Measurements from ENCODE around the gene SLC45A1.

Gene SLC45A1

DNA sequence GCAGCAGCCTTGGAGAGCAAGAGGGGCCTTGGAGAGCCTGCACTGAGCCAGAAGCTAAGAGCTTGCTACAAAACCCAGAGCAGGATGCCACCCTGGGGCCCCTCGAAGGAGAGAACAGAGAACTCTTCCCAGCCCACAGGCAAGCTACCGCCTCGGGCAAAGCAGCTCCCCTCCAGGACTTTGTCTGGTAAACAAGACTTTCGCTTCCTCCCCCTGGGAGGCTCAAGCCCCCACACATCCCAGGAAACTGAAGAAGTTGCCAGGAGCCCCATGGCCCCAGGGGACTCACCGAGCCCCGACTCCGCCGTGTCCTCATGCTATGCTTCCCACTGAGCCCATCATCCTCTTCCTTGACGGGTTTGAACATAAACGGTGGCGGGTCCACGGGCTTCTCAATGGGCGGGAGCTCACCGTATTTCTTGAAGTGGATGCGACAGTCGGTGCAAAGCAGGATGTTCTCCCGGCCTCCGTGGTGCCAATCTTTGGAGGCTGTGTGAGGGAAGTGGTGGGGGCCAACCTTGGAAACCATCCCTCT, 45.9 kb downstream of the SLC45A1 start:
- Histone ChIP-seq H3K27me3 (ENCODE audit: insufficient read depth, low read length) (no peaks in the 10 kb centered on the region), H3K9ac (ENCODE audit: low read length) (no peak overlapping the region), H2AFZ (ENCODE audit: insufficient read depth, low read length, poor library complexity) (peak overlapping the region; percentile 46), H3K4ac (ENCODE audit: low read depth, low read length) (no peak overlapping the region), H3K23ac (ENCODE audit: low read length) (no peak overlapping the region), H3K4me1 (ENCODE audit: control insufficient read depth in 1 of 2, insufficient read depth in 2 of 2, low read length in 2 of 2) (peaks cover 6 to 23% of the 10 kb centered on the region in 2 experiments), H4K91ac (ENCODE audit: low read depth, low read length) (no peak overlapping the region), H2AK5ac (ENCODE audit: low read length) (no peak overlapping the region), H3K4me3 (ENCODE audit: low read depth, low read length) (no peak overlapping the region), H3K79me1 (ENCODE audit: low read length) (peaks cover 5% of the 10 kb centered on the region), H3K36me3 (ENCODE audit: control insufficient read depth in 1 of 2, insufficient read depth in 2 of 2, low read length in 2 of 2) (peaks cover 64 to 68% of the 10 kb centered on the region in 2 experiments), H3K14ac (ENCODE audit: low read length) (no peak overlapping the region), H2BK5ac (ENCODE audit: low read depth, low read length, poor library complexity) (no peak overlapping the region), H2BK12ac (ENCODE audit: low read length) (no peak overlapping the region), H4K8ac (ENCODE audit: low read depth, low read length) (no peak overlapping the region), H4K12ac (ENCODE audit: low read depth, low read length) (no peak overlapping the region), H2BK120ac (ENCODE audit: insufficient read depth, low read length, poor library complexity) (no peak overlapping the region), H3K4me2 (ENCODE audit: low read length) (no peak overlapping the region), H3K27ac (ENCODE audit: low read depth, low read length) (no peak overlapping the region), H3K9me3 (ENCODE audit: insufficient read depth, low read depth, low read length) (peaks cover 2% of the 10 kb centered on the region), H3K79me2 (ENCODE audit: control insufficient read depth, insufficient read depth, low read length, poor library complexity) (peaks cover 3% of the 10 kb centered on the region), H3K18ac (ENCODE audit: low read length) (no peak overlapping the region)
- no peak for DNase-seq
- WGBS (ENCODE audit: extremely low coverage, insufficient coverage, insufficient read length): no CpG with 5 or more reads among the region's 18 CpGs

DNA sequence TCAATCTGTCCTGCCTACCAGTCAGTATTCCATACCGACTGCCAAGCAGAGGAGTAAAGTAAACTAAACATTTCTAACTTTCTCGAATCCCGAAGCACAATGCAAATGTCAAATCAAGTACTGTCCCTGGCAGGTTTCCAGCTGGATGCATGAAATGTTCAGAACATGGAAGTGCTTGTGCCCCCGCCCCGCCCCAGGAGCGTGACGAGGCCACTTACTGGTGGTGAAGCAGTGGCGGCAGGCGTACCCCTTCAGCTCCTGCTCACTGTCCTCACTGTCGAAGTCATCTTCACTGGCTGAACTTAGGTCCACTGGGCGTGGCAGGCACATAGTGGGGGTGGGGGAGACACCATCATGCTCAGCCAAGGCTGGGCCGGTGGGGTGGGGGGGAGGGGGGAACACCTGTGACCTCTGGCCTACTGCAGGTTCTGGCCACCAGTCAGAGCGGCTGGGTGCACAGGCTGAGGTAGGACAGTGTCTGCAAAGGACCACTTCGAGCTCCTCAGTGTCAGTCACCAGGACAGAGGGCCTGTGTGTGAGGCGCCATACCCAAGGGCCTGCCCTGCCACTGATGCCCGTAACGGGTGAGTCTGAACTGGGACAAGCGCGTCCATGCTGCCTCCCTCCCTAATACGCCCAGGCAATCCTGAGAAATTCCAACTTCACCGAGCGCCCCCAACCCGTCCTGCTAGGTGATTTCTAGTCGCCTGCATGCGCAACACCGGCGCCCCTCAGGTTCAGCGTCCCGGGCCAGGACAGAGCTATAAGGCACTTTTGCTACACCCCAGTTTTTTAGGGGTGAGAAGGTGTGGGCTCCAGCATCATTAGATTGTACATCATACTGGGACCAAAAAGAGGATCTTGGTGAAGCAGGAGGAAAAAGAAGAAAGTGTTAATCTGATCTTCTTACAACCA, 46.9 kb downstream of the SLC45A1 start:
- no CpG with 5 or more reads among the region's 29 CpGs for WGBS (ENCODE audit: extremely low coverage, insufficient coverage, insufficient read length)
- no peak overlapping the region for H4K91ac ChIP-seq (ENCODE audit: low read depth, low read length)
- peaks cover 55 to 58% of the 10 kb centered on the region in 2 experiments for H3K36me3 ChIP-seq (ENCODE audit: control insufficient read depth in 1 of 2, insufficient read depth in 2 of 2, low read length in 2 of 2)
- H3K9me3 ChIP-seq (ENCODE audit: insufficient read depth, low read depth, low read length): peaks cover 2% of the 10 kb centered on the region
- DNase-seq: no peak
- H2AK5ac ChIP-seq (ENCODE audit: low read length): no peak overlapping the region
- H3K23ac ChIP-seq (ENCODE audit: low read length): no peak overlapping the region
- no peak overlapping the region for H3K4me2 ChIP-seq (ENCODE audit: low read length)
- H2AFZ ChIP-seq (ENCODE audit: insufficient read depth, low read length, poor library complexity): peak overlapping the region; percentile 46
- no peak overlapping the region for H3K4me3 ChIP-seq (ENCODE audit: low read depth, low read length)
- no peak overlapping the region for H3K27ac ChIP-seq (ENCODE audit: low read depth, low read length)
- H2BK5ac ChIP-seq (ENCODE audit: low read depth, low read length, poor library complexity): no peak overlapping the region
- H2BK120ac ChIP-seq (ENCODE audit: insufficient read depth, low read length, poor library complexity): no peak overlapping the region
- H4K12ac ChIP-seq (ENCODE audit: low read depth, low read length): no peak overlapping the region
- H3K79me2 ChIP-seq (ENCODE audit: control insufficient read depth, insufficient read depth, low read length, poor library complexity): peaks cover 3% of the 10 kb centered on the region
- peaks cover 6 to 24% of the 10 kb centered on the region in 2 experiments for H3K4me1 ChIP-seq (ENCODE audit: control insufficient read depth in 1 of 2, insufficient read depth in 2 of 2, low read length in 2 of 2)
- no peak overlapping the region for H2BK12ac ChIP-seq (ENCODE audit: low read length)
- H3K9ac ChIP-seq (ENCODE audit: low read length): no peak overlapping the region
- H4K8ac ChIP-seq (ENCODE audit: low read depth, low read length): no peak overlapping the region
- H3K14ac ChIP-seq (ENCODE audit: low read length): no peak overlapping the region
- H3K27me3 ChIP-seq (ENCODE audit: insufficient read depth, low read length): no peaks in the 10 kb centered on the region
- H3K79me1 ChIP-seq (ENCODE audit: low read length): peaks cover 5% of the 10 kb centered on the region
- peak overlapping the region; percentile 16 for H3K18ac ChIP-seq (ENCODE audit: low read length)
- H3K4ac ChIP-seq (ENCODE audit: low read depth, low read length): no peak overlapping the region

DNA sequence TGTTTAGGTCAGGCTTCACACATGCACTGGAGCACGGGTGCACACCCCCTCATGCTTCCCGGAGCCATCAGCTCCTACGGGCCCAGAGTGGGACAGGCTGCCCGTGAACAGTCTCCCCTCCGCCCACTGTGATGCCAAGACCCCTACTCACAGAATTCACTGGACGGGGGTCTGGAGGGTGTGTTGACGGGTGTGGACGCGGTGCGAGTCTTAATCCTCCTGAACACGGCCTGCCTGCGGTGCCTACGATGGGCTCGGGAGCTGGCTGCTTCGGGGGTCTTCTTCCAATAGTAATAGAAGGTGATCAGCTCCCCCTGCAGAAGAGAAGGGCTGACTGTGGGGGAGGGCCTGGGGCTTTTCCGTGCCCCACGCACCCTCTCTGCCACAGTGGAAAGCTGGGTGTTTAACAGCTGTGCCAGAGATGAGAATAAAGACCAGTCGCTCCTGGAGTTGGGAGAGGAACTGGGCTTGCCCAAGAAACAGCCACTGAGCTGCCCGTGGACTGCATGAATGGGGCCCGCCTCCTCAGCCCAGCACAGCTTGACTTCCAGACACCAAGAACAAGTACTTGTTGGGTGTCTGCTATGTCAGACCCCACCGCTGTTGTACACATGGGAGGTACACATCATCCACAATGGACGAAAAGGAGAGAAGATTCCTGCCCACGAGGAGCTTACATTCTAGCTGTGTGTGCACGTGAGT, 47.9 kb downstream of the SLC45A1 start:
- no peak overlapping the region for H3K4me2 ChIP-seq (ENCODE audit: low read length)
- peaks cover 3% of the 10 kb centered on the region for H3K79me2 ChIP-seq (ENCODE audit: control insufficient read depth, insufficient read depth, low read length, poor library complexity)
- H2BK12ac ChIP-seq (ENCODE audit: low read length): no peak overlapping the region
- H3K4me3 ChIP-seq (ENCODE audit: low read depth, low read length): no peak overlapping the region
- H3K18ac ChIP-seq (ENCODE audit: low read length): peak overlapping the region; percentile 44
- no peak overlapping the region for H4K12ac ChIP-seq (ENCODE audit: low read depth, low read length)
- H3K14ac ChIP-seq (ENCODE audit: low read length): no peak overlapping the region
- peaks cover 2% of the 10 kb centered on the region for H3K9me3 ChIP-seq (ENCODE audit: insufficient read depth, low read depth, low read length)
- no peak overlapping the region for H2BK120ac ChIP-seq (ENCODE audit: insufficient read depth, low read length, poor library complexity)
- peaks cover 5% of the 10 kb centered on the region for H3K79me1 ChIP-seq (ENCODE audit: low read length)
- no peak overlapping the region for H2BK5ac ChIP-seq (ENCODE audit: low read depth, low read length, poor library complexity)
- H2AFZ ChIP-seq (ENCODE audit: insufficient read depth, low read length, poor library complexity): no peak overlapping the region
- H4K8ac ChIP-seq (ENCODE audit: low read depth, low read length): no peak overlapping the region
- peaks cover 46 to 54% of the 10 kb centered on the region in 2 experiments for H3K36me3 ChIP-seq (ENCODE audit: control insufficient read depth in 1 of 2, insufficient read depth in 2 of 2, low read length in 2 of 2)
- no peak overlapping the region for H3K27ac ChIP-seq (ENCODE audit: low read depth, low read length)
- no peak overlapping the region for H2AK5ac ChIP-seq (ENCODE audit: low read length)
- H3K4me1 ChIP-seq (ENCODE audit: control insufficient read depth in 1 of 2, insufficient read depth in 2 of 2, low read length in 2 of 2): peaks cover 6 to 24% of the 10 kb centered on the region in 2 experiments
- no CpG with 5 or more reads among the region's 24 CpGs for WGBS (ENCODE audit: extremely low coverage, insufficient coverage, insufficient read length)
- H3K9ac ChIP-seq (ENCODE audit: low read length): no peak overlapping the region
- peak overlapping the region; percentile 19 for H3K4ac ChIP-seq (ENCODE audit: low read depth, low read length)
- H4K91ac ChIP-seq (ENCODE audit: low read depth, low read length): no peak overlapping the region
- no peaks in the 10 kb centered on the region for H3K27me3 ChIP-seq (ENCODE audit: insufficient read depth, low read length)
- H3K23ac ChIP-seq (ENCODE audit: low read length): no peak overlapping the region
- DNase-seq: no peak

DNA sequence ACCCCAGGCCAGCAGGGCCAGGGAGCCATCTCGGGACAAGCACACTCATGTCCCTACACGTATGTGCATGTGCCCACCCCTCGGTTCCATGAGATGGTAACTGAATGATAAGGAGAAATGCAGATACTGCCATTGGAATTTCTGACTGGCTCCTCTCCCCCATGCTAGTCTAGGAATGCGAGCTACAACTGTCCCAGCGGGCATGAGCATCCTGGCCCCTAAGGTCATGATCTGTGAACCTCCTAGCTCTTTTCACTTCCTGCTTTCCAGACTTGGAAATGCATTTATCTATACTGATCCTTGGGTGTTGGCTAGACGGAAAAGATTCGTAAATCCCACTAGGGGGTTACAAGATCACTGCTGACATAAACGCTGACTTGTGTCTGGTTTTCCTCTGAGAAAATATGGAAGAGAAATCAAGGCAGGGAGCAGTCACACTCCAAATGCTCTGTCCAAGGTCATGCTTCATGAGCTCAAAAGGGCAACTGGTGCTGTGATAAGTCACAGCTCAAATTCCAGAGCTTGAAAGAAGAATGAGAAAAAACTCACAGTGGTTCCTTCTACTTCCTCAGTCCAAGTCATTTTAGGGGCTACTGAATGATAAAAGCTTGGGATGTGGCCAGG, 49.8 kb downstream of the SLC45A1 start:
- H3K27me3 ChIP-seq (ENCODE audit: insufficient read depth, low read length): no peaks in the 10 kb centered on the region
- no CpG with 5 or more reads among the region's 8 CpGs for WGBS (ENCODE audit: extremely low coverage, insufficient coverage, insufficient read length)
- peaks cover 36 to 42% of the 10 kb centered on the region in 2 experiments for H3K36me3 ChIP-seq (ENCODE audit: control insufficient read depth in 1 of 2, insufficient read depth in 2 of 2, low read length in 2 of 2)
- H3K79me2 ChIP-seq (ENCODE audit: control insufficient read depth, insufficient read depth, low read length, poor library complexity): peaks cover 3% of the 10 kb centered on the region
- H2BK120ac ChIP-seq (ENCODE audit: insufficient read depth, low read length, poor library complexity): no peak overlapping the region
- no peak overlapping the region for H3K4ac ChIP-seq (ENCODE audit: low read depth, low read length)
- no peak overlapping the region for H2AFZ ChIP-seq (ENCODE audit: insufficient read depth, low read length, poor library complexity)
- no peak overlapping the region for H3K9ac ChIP-seq (ENCODE audit: low read length)
- H3K79me1 ChIP-seq (ENCODE audit: low read length): peaks cover 5% of the 10 kb centered on the region
- H3K9me3 ChIP-seq (ENCODE audit: insufficient read depth, low read depth, low read length): peaks cover 2% of the 10 kb centered on the region
- H3K14ac ChIP-seq (ENCODE audit: low read length): no peak overlapping the region
- H2BK5ac ChIP-seq (ENCODE audit: low read depth, low read length, poor library complexity): no peak overlapping the region
- H4K8ac ChIP-seq (ENCODE audit: low read depth, low read length): no peak overlapping the region
- H3K4me1 ChIP-seq (ENCODE audit: control insufficient read depth in 1 of 2, insufficient read depth in 2 of 2, low read length in 2 of 2): peaks cover 6 to 29% of the 10 kb centered on the region in 2 experiments
- no peak overlapping the region for H4K12ac ChIP-seq (ENCODE audit: low read depth, low read length)
- H3K27ac ChIP-seq (ENCODE audit: low read depth, low read length): peak overlapping the region; percentile 66
- H4K91ac ChIP-seq (ENCODE audit: low read depth, low read length): peak overlapping the region; percentile 33
- H3K23ac ChIP-seq (ENCODE audit: low read length): no peak overlapping the region
- peak in 1 of 2 donors; percentile 45 for DNase-seq
- peak overlapping the region; percentile 22 for H3K4me2 ChIP-seq (ENCODE audit: low read length)
- H2AK5ac ChIP-seq (ENCODE audit: low read length): no peak overlapping the region
- H3K18ac ChIP-seq (ENCODE audit: low read length): peak overlapping the region; percentile 48
- H2BK12ac ChIP-seq (ENCODE audit: low read length): no peak overlapping the region
- H3K4me3 ChIP-seq (ENCODE audit: low read depth, low read length): no peak overlapping the region

Measured in trophoblast cell (in vitro differentiated cells and primary cell).